Vagina (tissue), 2 donors: ENCODE results near the gene AEBP1.

Experiments
- POLR2A ChIP-seq, 2 donors: fragments of 450-650 bp; IDR thresholded peaks; one replicate each; pipeline ENCODE4 v1.6.1; 2017; ENCODE audit warnings: antibody characterized with exemption in 2 of 2, mild to moderate bottlenecking in 2 of 2, moderate library complexity in 2 of 2
- POLR2AphosphoS5 ChIP-seq, 2 donors: sonication (generic); formaldehyde crosslinking; IDR thresholded peaks; one replicate each; pipeline ENCODE4 v1.9.0; 2017; ENCODE audit warnings: antibody characterized with exemption in 2 of 2, mild to moderate bottlenecking in 2 of 2, low read depth in 1 of 2; ENCODE audit not compliant: insufficient read depth in 1 of 2
- TF ChIP-seq, protein P1 (sequence below), 3 experiments: fragments of 450-650 bp in 2 of 3; fragments of 200-600 bp in 1 of 3; sonication (generic) in 1 of 3; IDR thresholded peaks; one replicate each; pipeline ENCODE4 v1.5.1; 2017 to 2019; ENCODE audit warnings: antibody characterized with exemption in 3 of 3, mild to moderate bottlenecking in 2 of 3, moderate library complexity in 2 of 3

- TF ChIP-seq, protein P1, sequence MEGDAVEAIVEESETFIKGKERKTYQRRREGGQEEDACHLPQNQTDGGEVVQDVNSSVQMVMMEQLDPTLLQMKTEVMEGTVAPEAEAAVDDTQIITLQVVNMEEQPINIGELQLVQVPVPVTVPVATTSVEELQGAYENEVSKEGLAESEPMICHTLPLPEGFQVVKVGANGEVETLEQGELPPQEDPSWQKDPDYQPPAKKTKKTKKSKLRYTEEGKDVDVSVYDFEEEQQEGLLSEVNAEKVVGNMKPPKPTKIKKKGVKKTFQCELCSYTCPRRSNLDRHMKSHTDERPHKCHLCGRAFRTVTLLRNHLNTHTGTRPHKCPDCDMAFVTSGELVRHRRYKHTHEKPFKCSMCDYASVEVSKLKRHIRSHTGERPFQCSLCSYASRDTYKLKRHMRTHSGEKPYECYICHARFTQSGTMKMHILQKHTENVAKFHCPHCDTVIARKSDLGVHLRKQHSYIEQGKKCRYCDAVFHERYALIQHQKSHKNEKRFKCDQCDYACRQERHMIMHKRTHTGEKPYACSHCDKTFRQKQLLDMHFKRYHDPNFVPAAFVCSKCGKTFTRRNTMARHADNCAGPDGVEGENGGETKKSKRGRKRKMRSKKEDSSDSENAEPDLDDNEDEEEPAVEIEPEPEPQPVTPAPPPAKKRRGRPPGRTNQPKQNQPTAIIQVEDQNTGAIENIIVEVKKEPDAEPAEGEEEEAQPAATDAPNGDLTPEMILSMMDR (IDR thresholded peaks at IDR 0.05) = no peak
- TF ChIP-seq POLR2A (IDR thresholded peaks at IDR 0.05) (no peak), POLR2AphosphoS5 (IDR thresholded peaks at IDR 0.05; ENCODE audit: insufficient read depth in 1 of 2, low read depth in 1 of 2) (no peak)
Observed at GRCh38 chr7:44141221-44141850, 37.2 kb downstream of the AEBP1 start, which contains the start of gene MYL7.
